HG02678 (cell line): Measurements from ENCODE around the gene ERC2.

Source experiments
- ATAC-seq: cut with Tn5 transposase; IDR thresholded peaks from one replicate; pipeline ENCODE4 v1.9.1; 2021; ENCODE audit warnings: mild to moderate bottlenecking, moderate library complexity; ENCODE audit not compliant: unreplicated experiment

Gene ERC2

DNA sequence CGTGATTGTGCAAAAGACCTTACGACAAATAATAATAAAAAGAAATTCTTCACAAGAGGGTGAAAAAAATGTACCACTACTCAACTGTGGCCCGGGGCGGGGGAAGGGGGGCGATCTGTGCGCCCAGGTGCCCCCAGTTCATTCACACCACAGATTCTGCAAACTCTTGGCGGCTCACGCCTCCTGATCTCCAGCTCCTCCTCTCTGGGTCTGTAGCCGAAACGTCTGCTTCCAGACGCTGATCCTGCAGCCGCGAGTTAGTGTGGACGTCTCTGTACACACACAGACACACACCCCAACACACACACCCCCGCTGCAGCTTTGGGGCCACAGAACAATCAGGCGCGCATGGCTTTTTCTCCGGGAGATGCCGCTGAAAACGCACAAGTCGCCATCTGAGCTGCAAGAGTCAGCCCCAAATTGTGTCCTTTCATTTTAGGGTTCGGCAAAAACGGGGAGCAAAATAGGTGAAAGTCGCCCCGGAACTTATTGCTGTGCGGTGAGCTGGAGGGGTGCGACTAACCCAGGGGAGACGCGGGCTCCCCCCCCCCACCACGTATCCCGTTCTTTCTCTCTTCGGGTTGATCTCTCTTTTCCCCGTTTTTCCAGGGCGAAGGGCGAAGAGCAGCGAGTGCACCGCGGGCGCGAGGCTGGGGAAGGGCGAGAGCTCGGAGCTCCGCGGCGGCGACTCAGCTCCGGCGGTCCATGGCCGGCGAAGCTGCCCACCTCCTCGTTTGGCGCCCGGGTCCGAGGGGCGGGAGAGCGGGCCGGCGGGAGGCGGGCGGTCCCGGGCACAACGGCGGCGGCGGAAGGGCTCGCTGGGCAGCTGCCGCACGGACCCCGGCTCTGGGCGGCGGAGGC, 980.7 kb downstream of the ERC2 start:
- no peak for ATAC-seq

DNA sequence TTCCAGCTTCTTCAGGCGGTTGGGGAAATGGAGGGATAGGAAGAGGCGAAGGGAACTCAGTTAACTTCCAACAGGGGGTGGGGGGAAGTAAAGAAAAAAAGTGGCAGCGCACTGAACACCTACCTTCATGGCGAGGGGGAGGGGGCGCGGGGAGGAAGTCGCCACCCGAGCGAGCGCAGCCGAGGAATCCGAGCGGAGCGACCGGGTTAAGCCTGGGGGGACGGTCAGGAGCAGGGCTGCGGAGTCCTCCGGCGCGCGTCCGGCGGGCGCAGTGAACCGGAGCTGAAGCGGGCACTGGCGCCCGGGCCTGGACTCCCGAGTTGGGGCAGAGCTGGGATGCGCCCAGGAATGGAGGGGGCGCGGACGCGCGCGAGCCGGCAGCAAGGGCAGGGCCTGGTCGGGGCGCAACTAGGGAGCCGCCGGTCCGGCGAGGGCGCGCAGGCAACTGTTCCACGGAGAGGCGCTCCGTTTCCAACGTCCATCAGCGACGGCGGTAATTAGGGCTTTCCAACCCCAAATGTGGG, 981.3 kb downstream of the ERC2 start, which contains the start of gene WNT5A:
Gene WNT5A, minus strand, starts transcription at position 450 of the 524 bp plus-strand sequence. Its CDS starts 321 bp downstream, at position 129.
- no peak for ATAC-seq

DNA sequence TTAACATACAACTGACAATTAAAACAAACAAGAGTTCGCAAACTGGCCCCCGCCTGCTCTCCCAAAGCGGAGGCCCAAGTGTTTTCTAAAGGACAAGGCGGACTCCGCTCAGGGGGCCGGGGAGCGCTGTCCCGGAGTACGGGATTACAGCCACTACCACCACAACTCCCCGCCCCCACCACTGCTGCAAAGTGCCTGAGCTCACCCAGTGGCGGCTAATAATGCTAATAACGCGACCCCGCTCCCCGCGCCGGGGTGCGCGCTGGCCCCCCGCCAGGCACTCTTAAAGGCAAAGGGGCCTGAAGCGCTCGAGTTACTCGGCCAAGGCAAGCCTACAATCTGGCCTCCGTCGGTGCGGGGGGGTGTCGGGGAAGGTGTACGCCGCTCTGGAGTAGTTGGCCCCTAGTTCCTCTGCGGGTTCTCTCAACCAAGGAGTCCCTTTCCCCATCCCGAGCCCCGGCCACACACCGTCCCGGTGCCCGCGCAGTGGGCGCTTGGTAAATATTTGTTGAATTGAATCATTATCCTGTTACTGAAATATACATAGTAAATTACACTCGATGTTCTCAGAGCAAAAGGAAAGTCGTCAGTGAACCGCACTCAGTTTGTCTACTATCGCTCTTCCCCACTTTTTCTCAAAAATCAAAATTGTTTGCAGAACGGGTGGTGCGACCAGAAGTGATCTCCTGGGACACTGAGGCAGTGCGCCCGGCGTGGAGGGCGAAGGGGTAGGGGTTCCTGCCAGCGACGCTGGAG, 982.0 kb downstream of the ERC2 start:
- ATAC-seq, result no peak

DNA sequence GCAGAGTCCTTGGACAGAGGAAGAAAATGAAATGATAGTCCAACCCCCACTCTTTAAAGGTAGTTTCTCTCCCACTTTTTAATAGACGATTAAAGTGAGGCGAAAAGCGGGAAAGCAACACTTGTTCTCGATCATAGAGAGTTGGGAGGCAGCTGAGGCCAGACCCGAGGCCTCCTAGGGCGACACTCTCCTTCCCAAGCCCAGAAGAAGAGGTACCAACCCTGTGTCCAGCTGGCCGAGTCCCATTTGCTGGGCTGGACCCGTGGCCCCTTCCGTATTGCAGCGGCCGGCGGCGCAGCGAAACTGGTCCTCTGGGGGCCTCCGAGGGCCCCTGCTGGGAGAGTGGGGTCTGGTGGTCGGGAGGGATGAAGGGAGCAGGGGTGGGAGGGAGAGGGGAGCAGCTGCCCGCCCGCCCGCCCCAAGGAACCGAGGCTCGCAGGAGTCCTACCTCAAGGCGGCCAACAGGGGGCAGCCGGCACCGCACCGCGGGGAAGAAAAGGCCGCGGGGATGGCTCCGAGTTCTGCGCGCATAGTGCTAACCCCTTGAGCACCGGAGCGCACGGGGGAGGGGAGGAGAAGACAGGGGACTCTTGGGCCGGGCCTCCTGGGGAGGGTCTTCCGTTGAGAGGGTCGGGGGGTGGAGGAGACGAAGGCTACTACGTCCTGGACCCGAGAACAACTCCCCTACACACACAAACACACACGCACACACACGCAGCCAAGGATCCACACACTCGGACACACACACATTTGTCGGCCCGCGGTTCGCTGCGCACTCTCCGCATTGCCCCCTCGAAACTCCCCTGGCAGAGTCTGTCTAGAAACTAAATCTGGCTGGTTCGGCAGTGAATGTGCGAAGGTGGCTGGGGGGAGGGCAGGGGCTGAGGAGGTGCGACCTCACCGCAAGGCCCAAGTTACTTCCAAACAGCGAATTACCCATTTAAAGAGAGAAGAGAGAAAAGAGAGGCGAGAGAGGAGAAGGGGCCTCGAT, 983.2 kb downstream of the ERC2 start:
- peak; percentile 69 for ATAC-seq

DNA sequence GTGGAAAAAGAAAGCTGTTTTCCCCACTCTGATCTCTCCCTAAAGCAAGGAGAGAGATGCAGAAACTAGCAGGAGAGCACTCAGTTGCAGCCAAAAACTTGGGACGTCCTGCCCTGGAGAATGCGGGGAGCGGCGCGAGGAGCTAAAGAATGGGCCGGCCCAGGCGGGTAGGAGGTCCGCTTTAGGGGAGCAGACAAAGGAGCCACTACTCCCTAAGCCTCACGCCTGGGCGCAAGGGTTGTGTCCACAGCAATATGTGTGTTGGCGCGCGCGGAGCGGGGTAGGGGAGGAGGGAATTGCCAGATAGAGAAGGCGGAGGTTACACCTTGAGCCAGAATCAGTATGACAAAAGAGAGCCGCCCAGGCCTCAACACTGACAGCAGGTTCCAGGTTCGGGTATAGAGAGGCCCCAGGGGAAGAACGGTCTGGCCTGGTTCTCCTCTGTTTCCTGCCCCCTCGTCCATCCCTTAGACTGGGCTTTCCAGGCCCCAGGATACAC, 984.0 kb downstream of the ERC2 start:
- ATAC-seq, result no peak

DNA sequence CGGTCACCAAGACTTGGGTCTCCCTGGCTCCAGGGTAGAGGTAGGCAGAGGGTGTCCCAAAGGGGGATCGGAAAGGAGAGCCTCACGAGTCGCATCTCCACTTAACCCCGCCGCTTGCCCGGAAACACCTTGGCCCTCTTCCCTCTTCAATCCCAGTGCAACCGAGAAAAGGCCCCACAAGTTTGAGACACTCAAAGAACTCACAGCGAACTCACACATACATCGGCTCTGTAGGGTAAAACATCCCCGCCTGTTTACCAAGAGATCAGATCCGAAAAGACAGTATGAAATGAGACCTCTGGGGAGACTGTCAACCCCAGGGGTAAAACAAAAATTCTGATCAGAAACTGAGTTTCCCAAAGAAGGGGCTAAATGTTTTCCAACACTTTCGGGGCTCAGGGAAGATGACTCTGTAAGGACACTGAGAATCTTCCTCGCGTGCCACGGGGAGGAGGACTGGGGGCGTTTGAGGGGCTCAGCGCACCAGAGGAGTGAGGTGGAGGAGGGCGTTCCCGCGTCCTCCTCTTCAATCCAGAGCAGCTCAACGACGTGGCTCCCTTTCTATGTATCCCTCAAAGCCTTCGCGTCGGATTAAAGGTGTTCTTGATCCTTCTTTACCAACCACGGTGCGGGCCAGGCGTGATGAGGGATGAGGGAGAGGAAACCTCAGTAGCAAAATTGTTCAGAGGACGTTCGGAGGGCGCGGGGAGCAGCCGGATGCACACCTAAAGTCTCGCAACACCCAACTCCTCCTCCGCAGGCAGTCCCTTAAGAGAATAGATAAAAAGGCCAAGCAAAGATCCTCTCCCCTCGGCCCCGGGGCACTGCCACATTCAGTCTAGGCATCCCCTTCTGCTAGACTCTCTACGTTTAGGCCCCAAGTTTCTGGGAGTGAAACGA, 984.8 kb downstream of the ERC2 start:
- ATAC-seq, result no peak

DNA sequence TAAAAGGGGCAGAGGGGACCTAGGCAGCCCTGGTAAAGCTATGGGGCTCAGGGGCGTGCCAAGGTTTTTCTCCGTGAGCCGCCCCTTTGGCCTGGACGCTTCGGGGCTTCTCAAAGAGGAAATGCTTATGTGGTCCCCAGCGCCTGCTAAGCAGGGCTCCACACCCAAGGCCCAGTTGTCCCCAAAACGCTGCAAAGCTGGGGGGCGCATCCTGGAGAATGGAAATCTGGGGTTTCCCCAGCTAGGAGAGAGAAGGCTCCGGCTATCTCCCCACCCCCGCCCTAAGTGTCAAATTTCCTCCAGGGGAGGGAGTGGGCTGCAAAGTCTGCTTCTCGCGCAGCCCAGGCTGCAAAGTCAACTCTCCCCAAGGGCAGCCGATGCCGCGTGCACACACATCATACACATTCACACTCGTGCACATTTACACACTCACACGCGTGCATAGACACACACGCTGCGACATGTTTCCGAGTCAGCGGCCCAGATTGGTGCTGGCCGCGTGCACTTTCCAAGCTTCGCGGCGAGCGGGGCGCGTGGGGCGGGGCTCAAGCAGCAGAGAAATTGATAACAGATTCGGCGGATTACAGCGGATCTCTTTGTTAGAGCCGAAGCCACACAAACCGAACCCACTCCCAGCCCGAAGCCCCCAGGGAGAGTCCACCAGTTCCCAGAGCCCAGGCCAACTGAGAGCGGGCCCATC, 985.6 kb downstream of the ERC2 start:
- ATAC-seq, result no peak

DNA sequence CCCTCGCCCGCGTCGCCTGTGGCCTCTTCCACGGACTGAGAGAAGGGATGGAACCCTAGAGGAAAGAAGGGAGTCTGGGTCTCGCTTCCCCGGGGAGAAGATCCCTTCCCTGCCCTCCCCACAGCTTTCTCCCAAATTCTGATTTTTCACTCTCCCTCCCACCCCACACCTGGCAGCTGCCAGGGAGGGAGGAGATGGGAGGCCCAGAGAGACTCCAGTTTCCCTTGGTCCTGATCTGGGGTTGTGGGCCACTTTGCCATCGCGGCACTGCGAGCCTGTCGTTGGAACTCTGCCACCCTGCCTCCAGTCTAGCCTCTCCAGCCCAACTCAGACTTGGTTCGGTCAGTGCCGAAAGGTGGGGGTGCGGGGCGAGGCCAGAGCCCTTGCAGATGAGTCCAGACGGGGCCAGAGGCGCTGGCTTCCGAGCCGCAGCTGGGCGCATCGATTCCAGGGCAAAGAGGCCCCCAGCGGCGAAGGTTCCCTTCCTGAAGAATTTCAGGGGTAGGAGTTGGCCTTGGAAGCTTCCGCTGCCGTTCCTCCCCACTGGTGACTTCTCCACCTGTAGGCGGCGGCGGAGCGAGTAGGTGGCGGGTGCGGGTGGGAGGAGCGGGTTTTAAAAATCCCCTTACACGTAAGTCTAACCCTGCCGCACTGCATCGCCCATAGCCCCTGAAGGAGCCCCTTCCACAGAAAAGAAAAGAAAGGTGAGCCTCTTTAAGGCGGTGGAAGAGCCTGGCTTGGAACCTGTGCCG, 986.3 kb downstream of the ERC2 start:
- no peak for ATAC-seq

DNA sequence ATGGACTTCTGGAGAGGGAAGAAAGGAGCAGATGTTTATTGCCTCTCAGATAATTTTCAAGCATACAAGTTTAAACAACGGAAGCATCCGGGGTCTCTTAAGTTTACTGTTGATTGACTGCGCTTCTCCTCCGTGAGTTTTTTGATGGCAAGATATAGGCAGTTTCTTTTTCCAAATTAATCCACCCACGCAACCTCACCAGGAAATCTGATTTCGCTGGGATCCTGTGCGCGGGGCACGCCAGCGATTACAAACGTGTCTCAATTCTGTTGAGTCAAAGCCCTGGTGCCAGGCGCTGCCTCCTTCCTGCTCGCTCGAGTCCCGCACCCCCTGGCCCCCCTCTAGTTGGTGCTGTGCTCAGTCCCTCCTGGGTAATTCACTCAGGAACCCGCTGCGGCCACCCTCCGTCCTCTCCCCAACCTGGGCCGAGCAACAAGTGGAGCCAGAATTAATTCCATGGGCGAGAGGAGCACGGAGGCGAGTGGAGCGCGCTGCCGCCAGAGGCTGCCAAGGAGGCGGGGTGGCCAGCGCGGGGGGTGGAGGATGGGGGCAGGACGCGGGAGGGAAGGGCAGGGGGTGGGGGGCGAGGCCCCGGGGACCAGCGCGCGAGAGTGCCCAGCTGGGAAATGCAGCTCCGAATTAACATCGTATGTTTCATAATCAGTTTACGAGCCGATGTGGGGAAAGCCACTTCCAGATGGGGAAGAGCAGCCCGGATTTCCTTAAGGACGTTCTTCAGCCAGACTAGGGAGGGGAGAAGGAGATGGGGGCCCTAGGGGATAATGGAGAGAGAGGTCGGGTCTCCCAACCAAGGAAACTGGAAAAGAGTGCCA, 987.1 kb downstream of the ERC2 start:
- ATAC-seq, result no peak

DNA sequence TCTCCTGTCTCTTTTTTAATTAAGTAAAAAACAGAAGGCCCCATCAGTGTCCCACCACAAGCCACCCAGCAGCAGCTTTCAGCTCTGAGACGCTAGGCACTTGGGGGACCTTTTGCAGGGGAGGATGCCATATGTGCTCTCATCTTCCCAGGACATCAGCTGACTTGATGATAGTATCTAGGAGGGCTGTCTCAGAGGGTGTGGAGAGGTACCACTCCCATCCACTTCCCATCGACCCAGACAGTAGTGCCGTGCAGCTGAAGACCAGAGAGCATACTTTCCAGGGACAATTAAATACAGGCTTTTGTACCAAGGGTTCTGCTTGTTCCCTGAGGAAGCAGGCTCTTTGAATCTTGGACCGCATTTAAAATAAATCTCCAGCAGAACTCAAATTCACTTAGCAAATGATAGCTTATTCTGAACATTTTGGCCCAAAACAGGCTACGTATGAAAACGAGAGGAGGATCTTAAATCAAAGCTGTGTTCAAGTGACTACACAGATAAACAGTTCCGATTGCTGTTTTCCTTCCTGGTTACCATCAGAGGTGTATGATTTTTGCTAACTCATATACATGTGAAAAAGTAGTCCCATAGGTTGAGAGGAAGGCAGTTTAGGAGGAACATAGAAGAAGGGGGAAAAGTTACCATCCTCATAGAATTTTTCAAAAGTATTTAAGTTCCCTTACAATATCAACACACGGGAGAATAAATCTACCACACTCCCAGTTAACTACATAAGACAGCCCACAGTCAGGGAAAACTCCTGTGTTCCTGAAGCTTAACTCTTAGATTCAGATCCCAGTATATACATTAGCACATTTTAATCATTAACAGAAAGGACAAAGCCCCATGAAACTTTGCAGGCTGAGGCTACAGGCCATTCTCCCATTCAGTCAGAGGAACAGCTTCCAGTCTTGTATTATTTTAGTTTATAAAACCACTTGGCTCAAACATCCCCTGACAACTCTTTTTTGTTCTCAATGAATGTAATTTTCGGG, 990.7 kb downstream of the ERC2 start:
- ATAC-seq, result no peak

DNA sequence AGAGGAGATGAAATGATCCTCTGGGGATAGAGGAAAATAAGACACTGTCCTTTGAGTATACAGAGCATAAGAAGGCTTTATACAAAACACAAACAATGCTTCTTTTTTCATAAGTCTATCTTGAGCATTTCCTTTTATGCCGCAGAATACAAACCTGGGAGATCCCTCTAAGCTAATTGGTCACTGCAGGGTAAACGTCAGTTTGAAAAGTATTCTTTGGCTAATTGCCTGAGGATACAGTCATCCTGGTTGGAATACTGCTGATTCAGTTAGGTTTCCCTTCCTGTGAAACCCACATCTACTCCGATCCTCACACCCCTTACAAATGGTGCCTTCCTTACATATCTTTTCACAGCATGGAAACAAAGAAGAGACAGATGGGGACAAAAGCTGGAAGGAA, 991.8 kb downstream of the ERC2 start:
- ATAC-seq, result no peak

DNA sequence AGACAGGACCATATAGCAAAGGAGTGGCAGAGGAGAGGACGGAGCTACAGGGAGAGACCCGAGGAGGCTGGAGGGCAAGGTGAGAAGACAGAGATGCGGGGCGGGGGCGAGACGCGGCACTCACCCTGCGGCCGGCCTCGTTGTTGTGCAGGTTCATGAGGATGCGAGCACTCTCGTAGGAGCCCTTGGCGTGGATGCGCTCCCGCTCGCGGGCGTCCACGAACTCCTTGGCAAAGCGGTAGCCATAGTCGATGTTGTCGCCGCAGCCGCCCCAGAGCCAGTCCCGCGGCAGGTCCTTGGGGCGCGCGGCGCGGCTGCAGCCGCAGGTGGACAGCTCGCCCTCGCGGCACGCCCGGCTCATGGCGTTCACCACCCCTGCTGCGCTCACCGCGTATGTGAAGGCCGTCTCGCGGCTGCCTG, 994.0 kb downstream of the ERC2 start:
- ATAC-seq, result no peak

DNA sequence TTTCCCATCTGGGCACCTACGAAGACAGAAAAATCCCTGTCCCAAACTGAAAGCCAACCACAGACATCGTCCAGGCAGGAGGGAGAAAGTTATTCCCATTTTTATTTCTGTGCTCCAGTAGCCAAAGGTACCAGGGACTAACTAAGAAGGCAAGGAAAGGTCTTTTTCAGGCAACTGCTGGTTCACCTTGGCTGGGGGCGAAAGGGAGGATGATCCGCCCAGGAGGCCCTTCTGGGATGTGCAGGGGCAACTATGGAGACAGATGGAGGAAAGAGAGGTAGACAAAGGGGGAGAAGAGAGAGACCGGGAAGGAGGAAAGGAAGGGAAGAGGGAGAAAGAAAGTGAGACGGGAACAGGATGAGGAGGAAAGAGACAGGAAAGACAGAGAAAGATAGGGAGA, 994.5 kb downstream of the ERC2 start:
- ATAC-seq, result no peak

DNA sequence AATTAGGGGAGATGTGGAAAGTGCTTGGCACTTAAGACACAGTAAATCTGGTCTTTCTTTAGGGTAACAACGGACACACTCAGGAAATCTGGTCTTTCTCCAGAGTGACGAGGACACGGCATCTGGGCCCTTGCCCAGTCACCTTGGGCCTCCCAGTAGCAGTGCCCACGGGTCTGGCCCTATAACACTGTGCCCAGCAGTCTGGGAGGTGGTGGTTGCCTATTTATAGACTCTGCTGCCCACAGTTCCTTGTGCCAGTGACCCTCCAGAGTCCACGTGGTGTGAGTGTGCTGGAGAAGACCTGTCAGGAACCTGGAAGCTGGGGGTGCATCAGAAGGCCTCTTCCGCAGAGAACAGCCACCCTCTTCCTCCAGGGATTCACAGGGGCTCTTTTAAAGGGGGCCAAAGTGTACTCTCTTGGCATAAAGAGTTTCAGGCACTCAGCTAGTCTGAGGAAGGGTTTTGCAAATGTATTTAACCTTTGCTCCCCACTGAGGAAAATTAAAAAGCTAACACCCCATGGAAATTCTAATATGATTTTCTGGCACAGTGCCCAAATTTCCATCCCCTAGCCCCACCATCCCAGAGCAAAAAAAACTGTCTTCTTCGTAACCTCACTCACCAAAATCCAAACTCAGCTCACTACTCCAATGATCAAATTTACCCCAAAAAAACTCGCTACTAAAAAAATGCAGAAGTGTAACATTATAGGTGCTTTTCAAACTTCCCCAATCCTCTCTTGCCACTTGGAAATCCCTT, 996.6 kb downstream of the ERC2 start:
- no peak for ATAC-seq

DNA sequence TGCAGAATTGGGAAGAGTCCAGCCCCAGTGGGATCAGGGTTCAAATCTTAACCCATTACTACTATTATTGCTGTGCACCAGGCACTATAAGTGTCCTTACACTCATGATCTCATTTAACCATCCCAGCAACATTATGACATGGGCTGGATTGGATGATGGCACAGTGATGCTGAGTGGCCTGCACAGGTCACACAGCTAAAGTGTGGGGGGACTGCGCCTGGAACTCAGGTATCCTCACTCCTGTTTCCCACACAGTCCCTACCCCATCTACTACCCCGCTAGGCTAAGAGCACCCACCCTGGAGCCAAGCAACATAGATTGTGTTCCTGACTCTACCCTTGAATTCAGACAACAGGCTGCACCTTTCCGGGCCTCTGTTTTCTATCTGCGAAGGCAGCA, 997.2 kb downstream of the ERC2 start:
- ATAC-seq, result no peak
